GM18499 (cell line): ENCODE results near the gene PIK3C2G.
"Not testable (repeated sequence)": the region's sequence is repeated elsewhere in the genome, so short reads cannot be mapped to it uniquely, and the experiment has no call there.

Experiments used
- ATAC-seq: cut with Tn5 transposase; IDR thresholded peaks from one replicate; pipeline ENCODE4 v1.9.1; 2021; ENCODE audit warnings: moderate number of reproducible peaks; ENCODE audit not compliant: insufficient read depth, unreplicated experiment

PIK3C2G gene, protein sequence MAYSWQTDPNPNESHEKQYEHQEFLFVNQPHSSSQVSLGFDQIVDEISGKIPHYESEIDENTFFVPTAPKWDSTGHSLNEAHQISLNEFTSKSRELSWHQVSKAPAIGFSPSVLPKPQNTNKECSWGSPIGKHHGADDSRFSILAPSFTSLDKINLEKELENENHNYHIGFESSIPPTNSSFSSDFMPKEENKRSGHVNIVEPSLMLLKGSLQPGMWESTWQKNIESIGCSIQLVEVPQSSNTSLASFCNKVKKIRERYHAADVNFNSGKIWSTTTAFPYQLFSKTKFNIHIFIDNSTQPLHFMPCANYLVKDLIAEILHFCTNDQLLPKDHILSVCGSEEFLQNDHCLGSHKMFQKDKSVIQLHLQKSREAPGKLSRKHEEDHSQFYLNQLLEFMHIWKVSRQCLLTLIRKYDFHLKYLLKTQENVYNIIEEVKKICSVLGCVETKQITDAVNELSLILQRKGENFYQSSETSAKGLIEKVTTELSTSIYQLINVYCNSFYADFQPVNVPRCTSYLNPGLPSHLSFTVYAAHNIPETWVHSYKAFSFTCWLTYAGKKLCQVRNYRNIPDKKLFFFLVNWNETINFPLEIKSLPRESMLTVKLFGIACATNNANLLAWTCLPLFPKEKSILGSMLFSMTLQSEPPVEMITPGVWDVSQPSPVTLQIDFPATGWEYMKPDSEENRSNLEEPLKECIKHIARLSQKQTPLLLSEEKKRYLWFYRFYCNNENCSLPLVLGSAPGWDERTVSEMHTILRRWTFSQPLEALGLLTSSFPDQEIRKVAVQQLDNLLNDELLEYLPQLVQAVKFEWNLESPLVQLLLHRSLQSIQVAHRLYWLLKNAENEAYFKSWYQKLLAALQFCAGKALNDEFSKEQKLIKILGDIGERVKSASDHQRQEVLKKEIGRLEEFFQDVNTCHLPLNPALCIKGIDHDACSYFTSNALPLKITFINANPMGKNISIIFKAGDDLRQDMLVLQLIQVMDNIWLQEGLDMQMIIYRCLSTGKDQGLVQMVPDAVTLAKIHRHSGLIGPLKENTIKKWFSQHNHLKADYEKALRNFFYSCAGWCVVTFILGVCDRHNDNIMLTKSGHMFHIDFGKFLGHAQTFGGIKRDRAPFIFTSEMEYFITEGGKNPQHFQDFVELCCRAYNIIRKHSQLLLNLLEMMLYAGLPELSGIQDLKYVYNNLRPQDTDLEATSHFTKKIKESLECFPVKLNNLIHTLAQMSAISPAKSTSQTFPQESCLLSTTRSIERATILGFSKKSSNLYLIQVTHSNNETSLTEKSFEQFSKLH (N-terminal part only)

DNA sequence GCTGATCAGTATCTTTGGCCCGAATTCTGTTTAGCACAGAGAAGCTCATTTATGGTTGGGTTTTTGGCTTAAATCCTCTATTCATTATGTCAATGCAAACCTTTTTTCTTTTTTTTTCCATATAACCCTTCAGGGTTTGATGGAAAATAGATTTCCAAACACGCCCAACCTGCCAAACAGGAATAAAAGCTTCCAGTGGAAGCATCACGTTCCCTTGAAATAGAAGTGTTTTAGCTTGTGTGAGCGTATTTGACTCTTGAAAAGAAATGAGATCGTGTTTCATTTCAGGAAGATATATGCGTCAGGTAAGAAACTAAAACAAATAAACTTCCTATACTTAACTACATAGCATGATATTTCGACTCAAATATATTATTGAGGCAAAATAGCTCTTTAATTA lies at the start of gene PIK3C2G:
Gene PIK3C2G (plus strand): TSS at position 246 of the 400 bp plus-strand sequence. CDS start 20,564 bp downstream, outside the sequence.
- ATAC-seq: no peak

DNA sequence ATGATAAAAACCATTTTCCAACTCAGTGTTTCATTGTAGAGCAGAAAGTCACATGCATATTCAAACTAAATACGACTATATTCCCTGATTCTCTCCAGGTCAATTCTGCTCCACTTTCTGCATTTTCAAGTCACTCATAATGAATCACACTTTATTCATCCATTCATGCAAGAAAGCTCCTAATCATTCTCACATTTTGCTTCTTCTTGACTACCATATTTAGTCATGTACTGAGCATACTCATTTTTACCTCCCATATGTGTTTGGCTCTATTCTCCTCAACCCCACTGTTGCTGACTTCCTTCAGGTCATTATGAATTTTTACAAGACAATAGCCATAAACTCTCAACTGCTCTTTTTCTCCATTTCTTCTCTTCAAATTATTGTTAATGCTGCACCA lies 43.4 kb upstream of the PIK3C2G start:
- no peak for ATAC-seq

DNA sequence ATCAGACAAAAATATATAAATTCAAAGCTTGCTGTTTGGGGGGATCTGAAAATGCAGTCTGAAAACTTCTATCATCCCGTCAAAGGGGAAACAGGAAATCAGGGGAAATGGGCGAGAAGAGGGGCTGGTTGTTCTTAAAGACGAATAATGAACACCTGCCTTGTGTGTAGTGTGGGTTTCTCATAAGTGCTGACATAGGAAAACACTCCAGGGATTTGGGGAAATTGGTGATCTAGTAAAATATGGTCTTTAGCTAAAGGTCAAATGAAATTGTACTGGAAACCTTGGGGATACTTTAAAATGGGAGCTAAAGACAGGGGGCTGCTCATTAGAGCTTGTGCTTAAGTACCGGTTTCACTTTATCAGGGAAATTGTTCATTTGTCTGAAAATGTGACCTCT lies 39.6 kb upstream of the PIK3C2G start:
- no peak for ATAC-seq

DNA sequence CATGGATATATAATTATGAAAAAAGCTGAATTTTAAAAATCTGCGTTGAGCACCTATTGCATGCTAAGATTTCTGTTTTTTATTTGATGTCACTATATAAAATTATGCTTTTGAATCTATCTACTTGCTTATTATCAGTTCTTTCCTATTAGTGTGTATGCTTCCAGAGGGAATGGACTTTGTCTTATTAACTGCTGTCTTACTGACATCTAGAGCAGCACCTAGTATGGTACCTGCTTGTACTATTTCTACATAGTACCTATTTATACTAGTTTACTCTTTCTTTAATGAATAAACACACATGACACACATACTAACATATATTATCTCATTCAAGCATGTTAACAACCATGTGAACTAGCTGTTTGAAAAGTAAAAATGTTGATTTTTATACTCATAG lies 38.6 kb upstream of the PIK3C2G start:
- no peak for ATAC-seq

DNA sequence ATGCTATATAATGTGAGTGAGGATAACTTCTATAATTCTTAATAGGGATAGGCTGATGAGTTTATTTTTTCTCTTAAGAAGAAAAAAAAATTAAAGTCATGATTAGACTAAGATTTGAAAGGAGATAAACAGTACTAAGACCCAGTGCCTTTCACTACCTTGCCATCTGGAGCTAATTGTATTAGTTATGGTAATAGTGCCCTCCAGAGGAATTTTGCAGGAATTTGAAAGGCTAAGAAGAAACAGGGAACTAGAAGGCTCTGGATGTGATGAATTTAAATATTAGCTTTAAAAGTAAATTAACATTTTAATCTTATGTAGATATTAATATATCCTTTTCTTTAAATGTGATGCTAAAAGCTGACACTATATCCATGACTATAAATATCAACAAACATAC lies 36.6 kb upstream of the PIK3C2G start:
- no peak for ATAC-seq

DNA sequence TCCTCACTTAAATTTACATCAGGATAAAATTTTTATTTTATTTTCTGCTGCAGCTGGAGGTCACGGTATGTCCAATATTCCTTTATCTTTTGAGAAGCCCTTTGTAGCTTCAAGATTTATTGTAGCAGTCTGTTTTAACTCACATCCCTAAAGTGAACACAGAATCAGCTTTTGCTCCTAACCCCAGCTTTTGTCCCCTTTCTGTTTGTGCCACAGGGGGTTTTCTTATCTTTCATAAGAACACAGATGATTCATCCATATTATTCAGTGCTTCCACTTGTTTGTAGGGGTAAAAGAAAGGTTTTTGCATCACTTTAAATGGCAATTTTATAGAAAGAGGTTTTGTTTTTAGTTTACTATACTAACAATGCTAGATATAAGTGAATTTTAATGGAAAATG lies 21.8 kb upstream of the PIK3C2G start:
- ATAC-seq: no peak

DNA sequence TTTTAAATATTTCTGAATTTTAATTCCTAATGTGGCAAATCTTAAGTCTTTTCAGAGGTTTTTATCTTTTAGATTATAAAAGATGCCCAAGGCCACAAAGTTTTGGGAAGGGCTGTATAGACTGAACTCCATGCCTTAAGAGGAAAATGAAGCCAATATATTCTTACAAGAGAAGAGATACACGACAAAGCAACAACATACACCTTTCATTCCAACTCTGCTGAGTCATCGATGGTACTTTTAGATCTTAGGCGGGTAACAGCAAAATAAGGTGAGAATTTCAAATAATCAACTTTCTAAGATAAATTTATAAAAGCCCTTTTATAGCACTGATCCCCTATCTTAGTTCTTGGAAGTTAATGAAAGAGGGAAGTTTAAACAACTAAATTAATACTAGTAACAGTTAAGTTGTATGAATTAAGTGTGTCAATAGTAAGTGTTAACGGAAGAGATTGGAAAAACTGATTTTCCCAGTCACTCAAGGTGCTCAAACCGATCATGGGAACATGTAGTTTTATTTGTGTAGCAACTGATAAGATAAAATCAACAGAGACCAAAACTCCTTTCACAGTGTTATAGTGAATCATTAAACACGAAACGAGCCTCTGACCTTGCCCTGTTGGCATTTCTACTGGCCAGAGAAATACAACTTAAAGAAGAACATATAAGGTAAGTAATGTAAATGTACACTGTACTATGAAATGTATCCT lies 18.8 kb upstream of the PIK3C2G start:
- ATAC-seq: no peak

DNA sequence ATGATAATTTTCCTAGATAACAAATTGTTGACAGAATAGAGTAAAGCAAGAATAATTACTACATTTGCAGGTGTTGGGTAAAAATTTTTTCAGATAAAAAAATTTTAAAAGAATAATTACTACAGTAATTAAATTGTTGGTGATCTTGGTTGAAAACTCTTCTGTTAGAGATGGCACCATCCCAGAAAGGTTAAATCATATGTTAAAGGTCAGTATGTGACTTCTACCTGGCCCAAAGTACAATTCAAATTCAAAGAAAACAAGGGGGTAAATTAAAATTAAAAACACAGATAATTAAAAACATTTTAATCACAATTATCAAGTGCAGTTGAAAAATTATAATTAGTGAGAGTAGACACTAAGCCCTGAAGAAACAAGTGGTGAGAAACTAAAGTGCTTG lies 18.1 kb upstream of the PIK3C2G start:
- no peak for ATAC-seq

DNA sequence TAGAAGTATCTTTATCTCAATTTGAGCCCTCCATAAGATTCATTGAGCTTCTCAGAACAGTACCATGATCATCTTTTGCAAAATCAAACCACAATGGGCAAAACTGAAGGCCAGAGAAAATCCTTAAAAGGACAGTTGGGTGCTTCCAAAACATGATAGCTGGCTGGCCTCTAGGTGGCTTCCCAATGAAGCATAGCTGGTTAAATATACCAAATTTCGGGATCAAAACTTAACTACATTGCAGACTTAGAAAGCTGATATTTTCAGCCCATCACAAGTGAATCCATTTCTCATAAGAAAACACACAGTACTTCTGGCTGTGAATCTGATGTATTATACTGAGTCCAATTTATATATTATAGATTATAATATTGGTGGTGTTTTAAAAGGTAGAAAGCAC lies 15.3 kb upstream of the PIK3C2G start:
- ATAC-seq: no peak

DNA sequence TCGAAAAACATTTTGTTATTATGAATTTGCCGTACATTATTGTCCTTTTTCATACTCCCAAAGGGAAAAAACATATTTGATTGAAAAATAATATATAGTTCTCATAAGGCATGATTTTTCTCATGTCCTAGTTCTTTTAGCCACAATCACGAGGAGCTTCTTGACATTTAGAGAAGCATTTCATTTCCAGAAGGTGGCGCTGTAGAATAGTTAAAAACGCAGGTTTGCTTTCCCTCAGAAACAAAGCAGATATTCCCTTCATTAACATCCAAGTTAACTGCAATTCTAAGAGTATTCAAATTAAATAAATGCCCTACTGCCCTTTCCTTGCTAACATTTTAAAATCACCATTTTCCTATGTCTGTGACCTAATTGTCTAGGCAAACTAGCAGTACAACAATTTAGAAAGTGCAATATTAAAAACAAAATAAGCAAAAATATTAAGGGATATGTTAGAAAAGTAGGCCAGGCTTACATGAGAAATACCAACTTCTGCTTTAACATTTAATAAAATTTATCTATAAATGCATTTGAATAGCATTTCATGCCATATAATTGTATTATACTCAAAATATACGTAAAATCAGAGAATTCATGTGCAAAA lies 10.9 kb upstream of the PIK3C2G start:
- ATAC-seq: no peak

DNA sequence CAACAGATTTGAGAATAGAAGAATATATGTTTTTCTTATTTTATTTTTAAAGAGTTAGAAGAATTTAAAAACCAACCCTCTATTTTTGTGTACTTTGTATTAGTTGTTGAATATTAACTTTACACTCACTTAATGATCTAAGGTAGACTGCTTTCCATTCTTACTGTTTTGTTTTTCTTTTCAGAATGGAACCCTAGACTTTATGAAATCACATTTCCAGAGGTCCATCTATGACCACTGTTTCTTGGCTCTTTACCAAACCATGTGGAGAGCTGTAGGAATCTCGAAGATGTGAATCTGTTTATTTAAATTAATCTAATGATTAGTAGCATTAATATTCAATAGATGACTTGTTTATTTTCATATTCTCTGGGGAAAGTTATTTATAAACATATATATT lies 7.2 kb upstream of the PIK3C2G start:
- no peak for ATAC-seq

DNA sequence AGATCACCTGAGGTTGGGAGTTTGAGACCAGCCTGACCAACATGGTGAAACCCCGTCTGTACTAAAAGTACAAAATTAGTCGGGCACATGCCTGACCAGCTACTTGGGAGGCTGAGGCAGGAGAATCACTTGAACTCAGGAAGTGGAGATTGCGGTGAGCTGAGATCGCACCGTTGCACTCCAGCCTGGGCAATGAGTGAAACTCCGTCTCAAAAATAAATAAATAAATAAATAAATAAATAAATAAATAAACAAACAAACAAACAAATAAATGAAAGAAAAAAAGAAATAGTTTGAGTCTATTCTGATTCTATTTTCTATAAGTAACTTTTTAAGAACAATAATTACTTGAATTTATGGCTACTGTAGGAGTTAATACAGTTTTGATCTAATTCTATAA lies 6.3 kb upstream of the PIK3C2G start:
- ATAC-seq: not testable (repeated sequence)

DNA sequence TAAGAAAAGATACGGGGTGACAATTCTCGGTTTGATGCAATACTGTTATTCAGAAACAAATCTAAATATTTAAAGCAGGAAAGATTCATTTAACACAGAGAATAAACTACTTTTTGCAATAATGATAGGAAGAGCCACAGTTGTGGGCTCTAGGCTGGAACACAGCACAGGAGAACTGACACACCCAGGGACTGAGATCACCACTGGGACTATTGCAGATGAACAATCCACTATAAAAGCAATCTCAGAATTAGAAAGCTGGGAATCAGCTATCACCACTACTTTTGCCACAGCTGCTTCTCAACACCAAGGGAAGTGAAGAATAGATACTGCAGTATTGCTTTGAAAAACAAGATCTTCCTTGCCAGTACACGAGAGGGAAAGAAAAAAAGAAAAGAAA lies 4.1 kb upstream of the PIK3C2G start:
- ATAC-seq: no peak

DNA sequence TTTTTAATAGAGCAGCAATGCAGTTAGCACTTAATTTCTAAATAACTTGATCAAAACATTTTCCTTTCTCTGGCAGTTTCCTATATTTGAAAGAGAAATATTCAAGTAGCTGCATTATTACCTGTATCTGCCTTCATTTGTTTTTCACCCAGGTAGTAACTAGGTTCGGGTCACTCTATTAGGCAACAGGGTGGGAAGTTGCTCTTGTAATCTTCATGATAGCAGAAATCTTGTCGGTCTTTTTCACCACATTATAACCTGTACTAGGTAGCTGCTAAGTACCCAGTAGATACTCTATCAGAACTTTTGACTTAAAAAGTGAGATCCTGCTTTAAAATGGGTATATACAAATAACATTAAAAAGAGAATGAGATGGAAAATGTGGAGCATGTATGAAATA lies 2.4 kb upstream of the PIK3C2G start:
- ATAC-seq: no peak

DNA sequence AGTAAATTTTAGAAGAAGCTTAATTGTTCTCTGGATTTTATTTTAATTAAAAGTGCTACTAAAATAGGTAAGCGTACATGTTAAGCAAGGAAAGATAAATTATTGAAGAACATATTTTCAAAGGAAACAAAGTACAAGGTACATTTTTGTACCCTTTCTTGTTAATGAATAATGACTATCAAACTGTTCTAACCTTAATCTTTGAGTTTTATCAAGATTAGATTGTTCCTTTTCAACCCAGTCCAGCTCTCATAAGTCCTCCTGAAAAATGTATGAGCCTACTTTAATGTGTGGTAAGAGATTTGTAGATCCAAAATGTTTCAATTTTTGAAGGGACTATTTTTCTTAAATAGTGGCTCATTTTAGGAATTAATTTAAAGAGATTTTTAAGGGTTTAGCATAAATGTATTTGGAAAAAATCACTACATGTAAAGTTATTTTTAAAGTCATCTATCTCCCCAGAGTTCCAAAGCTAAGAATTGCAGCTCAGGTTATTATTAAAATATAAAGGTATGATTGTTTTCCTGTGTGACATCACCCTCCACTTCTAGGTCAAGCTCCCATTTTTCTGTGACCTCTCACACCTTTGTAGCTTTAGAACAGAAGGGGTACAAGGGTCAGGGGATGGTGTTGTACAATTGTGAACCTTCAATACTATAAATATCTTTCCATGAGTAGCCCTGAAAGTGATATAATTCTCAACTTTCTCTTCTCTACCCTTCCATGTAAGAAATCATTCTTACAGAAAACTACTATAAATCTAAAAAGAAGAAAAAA lies 1.2 kb upstream of the PIK3C2G start:
- ATAC-seq: no peak

DNA sequence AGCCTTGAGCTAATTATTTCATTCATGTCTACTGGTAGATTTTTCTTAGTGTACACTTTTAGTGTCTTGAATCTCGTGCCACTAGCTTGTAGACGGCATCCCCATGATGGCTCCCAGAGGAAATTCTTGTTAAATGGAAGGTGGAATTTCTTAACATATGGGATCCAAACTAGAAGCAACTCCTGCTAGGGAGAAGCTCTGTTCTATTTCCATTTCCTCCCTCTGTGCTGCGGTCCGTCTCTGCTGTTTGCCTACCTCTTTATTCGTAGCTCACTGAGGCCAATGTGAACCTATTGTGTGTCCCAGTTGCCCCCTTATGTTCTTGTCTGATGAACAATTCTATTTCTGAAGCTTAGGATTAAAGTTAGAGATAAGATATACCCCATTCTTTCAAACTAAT lies 588 bp downstream of the PIK3C2G start:
- no peak for ATAC-seq

DNA sequence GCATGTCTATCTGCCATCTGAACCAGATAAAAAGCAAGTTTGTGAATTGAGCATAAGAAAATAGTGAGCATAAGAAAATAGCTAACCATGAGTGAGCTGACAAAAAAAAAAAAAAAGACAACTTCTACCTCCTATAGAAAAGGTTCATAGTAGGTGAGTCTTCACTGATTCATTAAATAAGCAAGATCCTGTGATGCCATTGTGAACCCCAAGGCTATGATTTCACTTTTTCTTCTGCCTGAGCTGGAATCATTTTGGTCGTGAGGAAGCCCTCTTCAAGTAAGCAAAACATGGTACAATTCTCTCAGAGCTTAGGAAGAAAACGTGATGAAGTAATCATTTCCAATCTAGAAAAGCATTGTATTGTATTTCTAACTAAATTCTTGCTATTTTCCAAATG lies 1.2 kb downstream of the PIK3C2G start:
- ATAC-seq: no peak

DNA sequence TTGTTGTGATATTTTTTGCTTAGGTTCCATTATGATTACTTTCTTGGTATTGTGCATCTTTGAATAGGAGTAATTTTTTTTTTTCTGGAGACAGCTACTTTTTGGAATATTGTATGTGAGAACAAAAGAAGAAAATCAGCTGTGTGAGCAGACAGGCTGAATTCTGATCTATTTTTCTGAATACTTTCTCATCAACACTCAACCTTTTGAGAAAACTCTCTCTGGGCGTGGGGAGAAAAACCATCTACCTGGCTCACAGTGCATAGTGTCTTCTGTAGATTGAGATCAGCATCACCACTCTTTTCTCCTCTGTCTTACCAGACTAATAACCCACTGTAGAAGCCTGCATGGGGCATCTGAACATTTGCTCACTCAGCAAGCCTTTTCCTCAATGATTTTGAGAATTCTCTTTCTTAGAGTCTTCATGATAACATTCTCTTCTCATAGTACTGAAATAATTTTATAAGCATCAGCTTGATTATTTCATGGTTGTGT lies 3.3 kb downstream of the PIK3C2G start:
- ATAC-seq: no peak
